ENCODE data around the gene BAHCC1.

- no peak for TF ChIP-seq CTCF (IDR thresholded peaks at IDR 0.05; ENCODE audit: low read length)
- no peak for TF ChIP-seq EZH2 (optimal IDR thresholded peaks at IDR 0.05; ENCODE audit: low read depth, low read length)
These were observed 5.7 kb upstream of the BAHCC1 start for GRCh38 chr17:81389585-81389984.
